ENCODE measurements around the gene PHF14. TPM values are rescaled to one million over a fixed set of nuclear protein-coding genes. Genes with fewer than 3 reads are reported as not detected.

Gene PHF14
- total RNA-seq, 1 donor = 35.6 TPM

DNA sequence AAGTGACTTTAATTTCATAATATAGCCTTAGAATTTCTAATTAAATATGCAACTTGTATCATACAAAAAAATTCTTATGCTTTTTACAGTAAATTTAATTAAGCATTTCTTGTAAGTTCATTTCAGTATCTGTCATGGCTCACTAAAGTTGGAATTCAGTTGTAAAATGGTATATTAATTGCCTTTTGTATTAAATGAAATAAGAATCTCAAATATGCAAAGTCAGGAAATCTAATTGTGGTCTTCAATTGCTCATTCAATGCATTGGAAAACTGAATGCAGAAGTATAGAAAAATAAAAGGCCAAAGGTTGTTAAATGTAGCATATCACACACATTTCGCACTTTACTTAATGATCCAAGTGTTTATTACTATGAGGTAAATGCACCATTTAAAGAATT lies 189.5 kb downstream of the PHF14 start:
- DNase-seq (ENCODE audit: low read depth) = no peak
- no peak for TF ChIP-seq CTCF (IDR thresholded peaks at IDR 0.05; ENCODE audit: insufficient read depth, low read length)
- H3K4me3 ChIP-seq (ENCODE audit: low read depth, low read length) = no peak overlapping the region

DNA sequence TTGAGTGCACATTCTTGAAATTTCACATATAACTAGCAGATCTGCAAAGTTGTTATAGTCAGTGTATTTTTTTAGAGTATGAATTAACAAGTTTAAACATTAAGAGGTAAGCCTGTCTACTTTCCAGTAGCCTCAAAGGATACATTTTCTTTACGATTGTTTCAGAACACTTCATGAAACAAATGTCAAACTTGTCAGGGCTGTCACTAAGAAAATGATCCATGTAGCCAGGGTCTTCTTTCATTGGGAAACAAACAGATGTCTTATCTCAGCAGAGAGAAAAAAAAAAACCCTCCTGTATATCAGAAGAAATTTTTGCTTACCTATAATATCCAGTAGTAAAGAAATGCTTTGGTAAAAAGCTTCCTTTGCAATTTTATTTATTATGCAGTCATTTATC lies 192.4 kb downstream of the PHF14 start:
- no peak for DNase-seq (ENCODE audit: low read depth)
- TF ChIP-seq CTCF (IDR thresholded peaks at IDR 0.05; ENCODE audit: insufficient read depth, low read length) = no peak

GRCh38 chr7:11168650-11169170 lies 195.0 kb downstream of the PHF14 start:
- DNase-seq (ENCODE audit: low read depth) = no peak
- TF ChIP-seq CTCF (IDR thresholded peaks at IDR 0.05; ENCODE audit: insufficient read depth, low read length) = no peak
- H3K4me3 ChIP-seq (ENCODE audit: low read depth, low read length) = no peak overlapping the region

More for the DNA sequence above, 192.4 kb downstream of the PHF14 start:
- no peak overlapping the region for H3K4me3 ChIP-seq (ENCODE audit: low read depth, low read length)

- DNase-seq (ENCODE audit: low read depth) = no peak
- no peak overlapping the region for H3K4me3 ChIP-seq (ENCODE audit: low read depth, low read length)
- TF ChIP-seq CTCF (IDR thresholded peaks at IDR 0.05; ENCODE audit: insufficient read depth, low read length) = no peak
These were observed 196.5 kb downstream of the PHF14 start for GRCh38 chr7:11170175-11170574.

DNA sequence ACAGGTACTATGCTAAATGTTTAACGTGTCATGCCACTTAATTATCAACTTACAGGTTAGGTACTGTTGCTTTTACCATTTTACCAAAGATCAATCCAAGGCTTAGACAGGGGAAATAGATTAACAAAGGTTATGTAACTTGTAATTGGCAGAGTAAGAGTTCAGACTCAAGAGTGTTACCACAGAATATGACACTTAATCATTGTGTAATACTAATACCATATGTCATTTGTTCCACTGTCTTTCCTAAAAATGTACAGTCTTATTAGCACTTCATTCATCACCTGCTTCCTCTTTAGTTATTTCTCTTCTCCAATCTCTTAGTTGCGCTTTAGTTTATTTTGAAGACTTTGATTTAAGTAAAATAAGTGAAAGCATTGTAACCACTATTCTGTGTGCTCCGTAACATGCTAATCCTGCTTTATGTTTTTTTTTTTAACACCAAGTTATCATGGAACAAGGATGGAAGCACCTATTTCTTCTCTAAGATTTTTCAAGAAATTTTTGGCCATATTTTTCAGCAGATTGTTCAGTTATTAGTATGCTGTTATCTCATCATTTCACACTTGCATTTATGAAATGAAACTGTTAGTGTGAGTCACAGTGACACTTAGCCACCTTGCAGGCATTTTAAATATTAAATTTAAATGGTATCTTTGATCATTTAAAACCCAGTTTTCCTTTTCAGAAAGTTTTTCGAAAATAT lies 197.3 kb downstream of the PHF14 start:
- no peak overlapping the region for H3K4me3 ChIP-seq (ENCODE audit: low read depth, low read length)
- no peak for TF ChIP-seq CTCF (IDR thresholded peaks at IDR 0.05; ENCODE audit: insufficient read depth, low read length)
- DNase-seq (ENCODE audit: low read depth) = no peak

DNA sequence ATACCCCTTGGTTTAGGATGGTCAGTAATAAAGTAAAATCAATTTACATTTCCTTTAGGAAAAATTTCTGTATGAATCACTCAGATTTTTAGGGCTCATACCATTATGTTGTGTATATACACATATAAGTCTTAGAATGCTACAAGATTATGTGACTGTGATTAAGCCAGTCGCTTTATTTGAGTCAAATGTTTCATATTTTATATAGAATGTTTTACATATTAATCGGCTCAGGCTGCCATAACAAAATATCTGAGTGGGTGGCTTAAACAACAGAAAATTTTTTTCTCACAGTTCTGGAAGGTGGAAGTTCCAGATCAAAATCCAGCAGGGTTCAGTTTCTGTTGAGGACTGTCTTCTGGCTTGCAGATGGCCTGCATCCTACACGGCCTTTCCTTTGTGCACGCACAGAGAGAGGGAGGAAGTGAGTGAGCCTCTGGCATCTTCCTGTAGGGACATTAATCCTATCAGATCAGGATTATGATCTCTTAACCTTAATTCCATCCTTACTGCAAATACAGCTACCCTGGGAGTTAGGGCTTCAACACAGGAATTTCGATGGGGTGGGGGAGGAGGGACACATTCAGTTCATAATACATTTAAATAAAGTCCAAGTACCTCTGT lies 198.0 kb downstream of the PHF14 start:
- no peak for TF ChIP-seq CTCF (IDR thresholded peaks at IDR 0.05; ENCODE audit: insufficient read depth, low read length)
- H3K4me3 ChIP-seq (ENCODE audit: low read depth, low read length) = no peak overlapping the region
- DNase-seq (ENCODE audit: low read depth) = no peak
